SK-N-SH (cell line): ENCODE measurements around the gene PTPRD. TPM values are rescaled to one million over a fixed set of nuclear protein-coding genes. Genes with fewer than 3 reads are reported as not detected.

Experiments used
- CTCF ChIA-PET: fragments of 300-600, 350-600 bp; formaldehyde crosslinking; extraction: SDS; loops from one replicate; lab custom pipeline; 2021; lab: Yijun Ruan, JAX
- POLR2A ChIA-PET: fragments of 350-600 bp; sonication (Branson Sonifier 250); formaldehyde crosslinking; extraction: SDS; loops from one replicate; lab custom pipeline; 2020; ENCODE audit warnings: antibody characterized with exemption, inconsistent platforms; lab: Yijun Ruan, JAX
- DNase-seq: peaks from one replicate; pipeline ENCODE4 v3.0.0; 2012
- H2AFZ ChIP-seq: fragments of 200-600 bp; sonication (generic); 2 replicates; pipeline ENCODE4 v1.8.1; 2016; ENCODE audit warnings: antibody characterized with exemption, mild to moderate bottlenecking, low read depth
- H3F3A ChIP-seq: fragments of 200-600 bp; sonication (generic); replicated peaks from 2 replicates; pipeline ENCODE3; 2016; ENCODE audit warnings: antibody characterized with exemption, mild to moderate bottlenecking; ENCODE audit not compliant: insufficient read depth
- H3K27ac ChIP-seq, 2 experiments: fragments of 200-500 bp in 1 of 2; fragments of 200-600 bp in 1 of 2; sonication (Bioruptor generic) in 1 of 2; sonication (generic), shearing (Covaris generic) in 1 of 2; 2 replicates each; pipeline versions ENCODE4 v1.5.1 to v1.6.1; 2014 to 2016; ENCODE audit warnings: low read depth in 2 of 2, inconsistent platforms in 1 of 2, low read length in 1 of 2, mild to moderate bottlenecking in 1 of 2, mixed read lengths in 1 of 2
- H3K27me3 ChIP-seq: fragments of 200-600 bp; sonication (generic), shearing (Covaris generic); 2 replicates; pipeline ENCODE4 v1.6.1; 2016; ENCODE audit warnings: mixed run types; ENCODE audit not compliant: insufficient read depth
- H3K36me3 ChIP-seq, 2 experiments: fragments of 200-500 bp in 1 of 2; fragments of 200-600 bp in 1 of 2; sonication (Bioruptor generic) in 1 of 2; sonication (generic) in 1 of 2; replicated peaks in 1 of 2; 2 replicates each; pipeline versions ENCODE3 to v1.5.1; 2014 to 2016; ENCODE audit warnings: low read length in 1 of 2, mild to moderate bottlenecking in 1 of 2; ENCODE audit not compliant: insufficient read depth in 2 of 2, control insufficient read depth in 1 of 2
- H3K4me1 ChIP-seq, 2 experiments: fragments of 200-500 bp in 1 of 2; fragments of 200-600 bp in 1 of 2; sonication (Bioruptor generic) in 1 of 2; sonication (generic), shearing (Covaris generic) in 1 of 2; 2 replicates each; pipeline versions ENCODE4 v1.5.1 to v1.6.1; 2014 to 2016; ENCODE audit warnings: low read depth in 1 of 2, low read length in 1 of 2, mixed run types in 1 of 2; ENCODE audit not compliant: insufficient read depth in 2 of 2, control insufficient read depth in 1 of 2
- H3K4me2 ChIP-seq: fragments of 200-600 bp; sonication (generic), shearing (Covaris generic); 2 replicates; pipeline ENCODE4 v1.6.1; 2017; ENCODE audit warnings: mixed run types
- H3K4me3 ChIP-seq, 2 experiments: fragments of 200-500 bp in 1 of 2; fragments of 200-600 bp in 1 of 2; sonication (Bioruptor generic) in 1 of 2; sonication (generic), shearing (Covaris generic) in 1 of 2; 2 replicates each; pipeline versions ENCODE4 v1.5.1 to v1.8.1; 2014 to 2016; ENCODE audit warnings: low read depth in 2 of 2, inconsistent platforms in 1 of 2, low read length in 1 of 2, mild to moderate bottlenecking in 1 of 2, mixed read lengths in 1 of 2, moderate library complexity in 1 of 2
- H3K79me2 ChIP-seq: fragments of 200-600 bp; sonication (generic); 2 replicates; pipeline ENCODE4 v1.8.1; 2017; ENCODE audit warnings: mild to moderate bottlenecking; ENCODE audit not compliant: insufficient read depth
- H3K9ac ChIP-seq: fragments of 200-600 bp; sonication (generic); 2 replicates; pipeline ENCODE4 v1.6.1; 2017; ENCODE audit warnings: mixed run types
- H3K9me2 ChIP-seq: fragments of 200-600 bp; sonication (generic); 2 replicates; pipeline ENCODE4 v1.6.1; 2017; ENCODE audit warnings: mixed run types
- H3K9me3 ChIP-seq: fragments of 200-600 bp; sonication (generic); 2 replicates; pipeline ENCODE4 v1.6.1; 2017; ENCODE audit warnings: mixed run types, mild to moderate bottlenecking, moderate library complexity
- H4K20me1 ChIP-seq: fragments of 200-600 bp; sonication (generic); 2 replicates; pipeline ENCODE4 v1.6.1; 2017; ENCODE audit warnings: mild to moderate bottlenecking, mixed run types; ENCODE audit not compliant: insufficient read depth
- CHD2 ChIP-seq: fragments of 150-350 bp; IDR thresholded peaks from 2 replicates; pipeline ENCODE4 v1.6.1; 2018; ENCODE audit warnings: low read length; ENCODE audit not compliant: partially characterized antibody
- ELF1 ChIP-seq: IDR thresholded peaks from 2 replicates; pipeline ENCODE4 v1.4.0; 2012
- EP300 ChIP-seq, 2 experiments: IDR thresholded peaks; 2 replicates each; pipeline versions ENCODE4 v1.4.0 to v1.6.1; 2012; ENCODE audit warnings: borderline replicate concordance in 1 of 2, low read depth in 1 of 2, low read length in 1 of 2
- EZH2phosphoT487 ChIP-seq: fragments of 200-600 bp; sonication (generic); IDR thresholded peaks from 2 replicates; pipeline ENCODE4 v1.6.1; 2017; ENCODE audit warnings: low read depth, mixed run types, mild to moderate bottlenecking, antibody characterized with exemption, moderate library complexity, borderline replicate concordance
- FOSL2 ChIP-seq: IDR thresholded peaks from 2 replicates; pipeline ENCODE4 v1.4.0; 2012; ENCODE audit warnings: low read depth, mild to moderate bottlenecking, moderate library complexity, borderline replicate concordance
- FOXJ3 ChIP-seq: sonication (generic); formaldehyde crosslinking; IDR thresholded peaks from 2 replicates; pipeline ENCODE4 v1.5.1; 2020; ENCODE audit warnings: mild to moderate bottlenecking, missing genetic modification reagents
- FOXM1 ChIP-seq: IDR thresholded peaks from 2 replicates; pipeline ENCODE4 v1.4.0; 2012; ENCODE audit warnings: low read depth, mild to moderate bottlenecking
- GATA2 ChIP-seq: sonication (generic); formaldehyde crosslinking; IDR thresholded peaks from 2 replicates; pipeline ENCODE4 v1.5.0; 2020; ENCODE audit warnings: mild to moderate bottlenecking, missing genetic modification reagents
- JUND ChIP-seq: IDR thresholded peaks from 2 replicates; pipeline ENCODE4 v1.4.0; 2012
- MEF2A ChIP-seq: IDR thresholded peaks from 2 replicates; pipeline ENCODE4 v1.4.0; 2012; ENCODE audit warnings: low read depth, borderline replicate concordance
- MXI1 ChIP-seq: IDR thresholded peaks from 2 replicates; pipeline ENCODE4 v1.6.1; 2012; ENCODE audit warnings: mild to moderate bottlenecking, low read depth, low read length, improper control_type of control experiment
- NFIC ChIP-seq: IDR thresholded peaks from 2 replicates; pipeline ENCODE4 v1.4.0; 2012; ENCODE audit warnings: borderline replicate concordance
- NRF1 ChIP-seq: IDR thresholded peaks from 2 replicates; pipeline ENCODE4 v1.6.1; 2012; ENCODE audit warnings: low read depth, mild to moderate bottlenecking, low read length
- POLR2AphosphoS5 ChIP-seq: IDR thresholded peaks from 2 replicates; pipeline ENCODE4 v1.6.1; 2012; ENCODE audit warnings: low read depth, low read length
- RCOR1 ChIP-seq: fragments of 150-350 bp; IDR thresholded peaks from 2 replicates; pipeline ENCODE4 v1.6.1; 2017; ENCODE audit warnings: antibody characterized with exemption, low read length
- RFX5 ChIP-seq: IDR thresholded peaks from 2 replicates; pipeline ENCODE4 v1.6.1; 2012; ENCODE audit warnings: mild to moderate bottlenecking, improper control_type of control experiment, low read length
- SIN3A ChIP-seq: IDR thresholded peaks from 2 replicates; pipeline ENCODE4 v1.6.1; 2012; ENCODE audit warnings: low read depth, mild to moderate bottlenecking, low read length, moderate library complexity, borderline replicate concordance
- TAF1 ChIP-seq: IDR thresholded peaks from 2 replicates; pipeline ENCODE4 v1.6.1; 2012; ENCODE audit warnings: low read depth, mild to moderate bottlenecking, low read length, moderate library complexity, borderline replicate concordance
- TEAD4 ChIP-seq: IDR thresholded peaks from 2 replicates; pipeline ENCODE4 v1.4.0; 2012; ENCODE audit warnings: mild to moderate bottlenecking, borderline replicate concordance; ENCODE audit not compliant: insufficient read depth
- WGBS: methylation state at CpG from one replicate; pipeline ENCODE4 v1.1.6; 2017; ENCODE audit warnings: low lambda C conversion rate; 5-methylcytosine and 5-hydroxymethylcytosine counted together
- polyA plus RNA-seq, 3 experiments: library from polyadenylated mRNA; depleted of rRNA; stranded (reverse); fragments of >200 nt; gene quantifications; 2 replicates each; pipeline ENCODE4 v1.2.3, GENCODE V29; 2012
- TF ChIP-seq, protein P1 (sequence below): IDR thresholded peaks from 2 replicates; pipeline ENCODE4 v1.6.1; 2012; ENCODE audit warnings: mild to moderate bottlenecking, low read depth, low read length, moderate library complexity
- TF ChIP-seq, protein P2 (sequence below): IDR thresholded peaks from 2 replicates; pipeline ENCODE4 v1.4.0; 2012; ENCODE audit warnings: low read depth, borderline replicate concordance
- TF ChIP-seq, protein P3 (sequence below): fragments of 150-350 bp; IDR thresholded peaks from 2 replicates; pipeline ENCODE4 v1.6.1; 2017; ENCODE audit warnings: antibody characterized with exemption, low read length, low read depth, borderline replicate concordance
- TF ChIP-seq, protein P4 (sequence below): fragments of 150-350 bp; IDR thresholded peaks from 2 replicates; pipeline ENCODE4 v1.6.1; 2016; ENCODE audit warnings: mild to moderate bottlenecking, low read depth, low read length

The PTPRD gene
- polyA plus RNA-seq, 1 of the 3 experiments (the other 2 are of a cell fraction), result 0.15 TPM

DNA sequence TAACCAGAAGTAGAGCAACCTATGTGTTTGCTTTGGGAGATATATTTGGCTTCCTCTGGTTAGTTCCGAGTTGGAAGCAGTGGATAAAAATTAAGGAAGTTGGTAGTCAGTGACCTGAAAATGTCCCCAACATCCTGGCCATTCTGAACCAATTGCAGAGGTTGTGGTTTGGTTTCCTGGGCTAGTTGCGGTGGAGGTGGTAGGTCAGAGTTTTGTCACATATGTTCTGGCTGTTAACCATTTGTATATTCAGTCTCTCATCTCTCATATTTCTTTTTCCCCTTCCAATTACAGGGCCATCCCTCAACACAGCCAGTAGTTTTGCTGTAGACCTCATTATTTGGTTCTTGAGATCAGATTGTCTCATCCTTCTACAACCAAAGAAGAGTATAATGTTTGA, 1026.9 kb downstream of the PTPRD start:
- WGBS, result 26% methylated on average over 2 of the region's 2 CpGs

DNA sequence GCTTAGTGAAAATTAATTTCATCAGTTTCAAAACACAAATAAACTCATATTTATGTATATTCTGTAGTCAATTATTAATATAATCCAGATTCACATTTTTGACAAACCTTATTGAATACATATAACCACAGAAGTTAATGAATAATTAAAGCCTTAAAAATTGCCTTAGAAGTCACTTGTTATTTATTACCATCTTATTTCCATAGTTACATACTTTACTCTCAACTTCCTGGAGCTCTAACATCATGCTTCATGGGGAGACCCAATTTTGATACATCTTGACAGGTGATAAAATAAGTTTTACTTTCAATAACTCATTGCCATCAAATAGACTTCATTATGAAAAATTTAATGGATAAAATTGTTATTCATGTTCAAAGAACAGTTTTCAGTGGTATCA, 1038.7 kb downstream of the PTPRD start:
- no peaks in the 10 kb centered on the region for H4K20me1 ChIP-seq
- H3K4me1 ChIP-seq, result no peaks in the 10 kb centered on the region
- H3K4me3 ChIP-seq, result no peak overlapping the region
- ChIA-PET CTCF (no interaction called here), POLR2A (no interaction called here)
- H3K36me3 ChIP-seq, result no peaks in the 10 kb centered on the region
- TF ChIP-seq, protein P1, sequence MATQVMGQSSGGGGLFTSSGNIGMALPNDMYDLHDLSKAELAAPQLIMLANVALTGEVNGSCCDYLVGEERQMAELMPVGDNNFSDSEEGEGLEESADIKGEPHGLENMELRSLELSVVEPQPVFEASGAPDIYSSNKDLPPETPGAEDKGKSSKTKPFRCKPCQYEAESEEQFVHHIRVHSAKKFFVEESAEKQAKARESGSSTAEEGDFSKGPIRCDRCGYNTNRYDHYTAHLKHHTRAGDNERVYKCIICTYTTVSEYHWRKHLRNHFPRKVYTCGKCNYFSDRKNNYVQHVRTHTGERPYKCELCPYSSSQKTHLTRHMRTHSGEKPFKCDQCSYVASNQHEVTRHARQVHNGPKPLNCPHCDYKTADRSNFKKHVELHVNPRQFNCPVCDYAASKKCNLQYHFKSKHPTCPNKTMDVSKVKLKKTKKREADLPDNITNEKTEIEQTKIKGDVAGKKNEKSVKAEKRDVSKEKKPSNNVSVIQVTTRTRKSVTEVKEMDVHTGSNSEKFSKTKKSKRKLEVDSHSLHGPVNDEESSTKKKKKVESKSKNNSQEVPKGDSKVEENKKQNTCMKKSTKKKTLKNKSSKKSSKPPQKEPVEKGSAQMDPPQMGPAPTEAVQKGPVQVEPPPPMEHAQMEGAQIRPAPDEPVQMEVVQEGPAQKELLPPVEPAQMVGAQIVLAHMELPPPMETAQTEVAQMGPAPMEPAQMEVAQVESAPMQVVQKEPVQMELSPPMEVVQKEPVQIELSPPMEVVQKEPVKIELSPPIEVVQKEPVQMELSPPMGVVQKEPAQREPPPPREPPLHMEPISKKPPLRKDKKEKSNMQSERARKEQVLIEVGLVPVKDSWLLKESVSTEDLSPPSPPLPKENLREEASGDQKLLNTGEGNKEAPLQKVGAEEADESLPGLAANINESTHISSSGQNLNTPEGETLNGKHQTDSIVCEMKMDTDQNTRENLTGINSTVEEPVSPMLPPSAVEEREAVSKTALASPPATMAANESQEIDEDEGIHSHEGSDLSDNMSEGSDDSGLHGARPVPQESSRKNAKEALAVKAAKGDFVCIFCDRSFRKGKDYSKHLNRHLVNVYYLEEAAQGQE, result no peak
- no peak for TF ChIP-seq EP300 (IDR thresholded peaks at IDR 0.05; ENCODE audit: borderline replicate concordance in 1 of 2, low read depth in 1 of 2, low read length in 1 of 2)
- TF ChIP-seq ELF1, result no peak
- TF ChIP-seq RCOR1, result no peak
- TF ChIP-seq, protein P2, sequence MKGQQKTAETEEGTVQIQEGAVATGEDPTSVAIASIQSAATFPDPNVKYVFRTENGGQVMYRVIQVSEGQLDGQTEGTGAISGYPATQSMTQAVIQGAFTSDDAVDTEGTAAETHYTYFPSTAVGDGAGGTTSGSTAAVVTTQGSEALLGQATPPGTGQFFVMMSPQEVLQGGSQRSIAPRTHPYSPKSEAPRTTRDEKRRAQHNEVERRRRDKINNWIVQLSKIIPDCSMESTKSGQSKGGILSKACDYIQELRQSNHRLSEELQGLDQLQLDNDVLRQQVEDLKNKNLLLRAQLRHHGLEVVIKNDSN, result no peak
- no peak for TF ChIP-seq POLR2AphosphoS5
- TF ChIP-seq MXI1, result no peak
- TF ChIP-seq FOSL2, result no peak
- no peak for TF ChIP-seq CHD2
- no peak for TF ChIP-seq TEAD4
- no peak for TF ChIP-seq SIN3A
- TF ChIP-seq JUND, result no peak
- TF ChIP-seq FOXJ3 (CRISPR knock-in tag), result no peak
- TF ChIP-seq NRF1, result no peak
- TF ChIP-seq TAF1, result no peak
- TF ChIP-seq FOXM1, result no peak
- TF ChIP-seq, protein P3, sequence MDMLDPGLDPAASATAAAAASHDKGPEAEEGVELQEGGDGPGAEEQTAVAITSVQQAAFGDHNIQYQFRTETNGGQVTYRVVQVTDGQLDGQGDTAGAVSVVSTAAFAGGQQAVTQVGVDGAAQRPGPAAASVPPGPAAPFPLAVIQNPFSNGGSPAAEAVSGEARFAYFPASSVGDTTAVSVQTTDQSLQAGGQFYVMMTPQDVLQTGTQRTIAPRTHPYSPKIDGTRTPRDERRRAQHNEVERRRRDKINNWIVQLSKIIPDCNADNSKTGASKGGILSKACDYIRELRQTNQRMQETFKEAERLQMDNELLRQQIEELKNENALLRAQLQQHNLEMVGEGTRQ, result no peak
- TF ChIP-seq EZH2phosphoT487, result no peak
- TF ChIP-seq GATA2 (CRISPR knock-in tag), result no peak
- H3F3A ChIP-seq, result no peaks in the 10 kb centered on the region
- H3K9me2 ChIP-seq, result no peaks in the 10 kb centered on the region
- H3K27me3 ChIP-seq, result no peaks in the 10 kb centered on the region
- H3K9me3 ChIP-seq, result no peaks in the 10 kb centered on the region
- H3K27ac ChIP-seq, result no peak overlapping the region
- no peak overlapping the region for H3K4me2 ChIP-seq
- DNase-seq, result no peak
- no peak overlapping the region for H3K9ac ChIP-seq
- no peaks in the 10 kb centered on the region for H3K79me2 ChIP-seq
- H2AFZ ChIP-seq, result no peak overlapping the region

More for the DNA sequence above, 1026.9 kb downstream of the PTPRD start:
- DNase-seq, result no peak
- H3K9ac ChIP-seq, result no peak overlapping the region
- no peaks in the 10 kb centered on the region; a peak in 1 of 4 replicates for H3K4me1 ChIP-seq
- no peak overlapping the region for H3K27ac ChIP-seq
- no peaks in the 10 kb centered on the region for H3K79me2 ChIP-seq
- H3K27me3 ChIP-seq, result no peaks in the 10 kb centered on the region
- POLR2A ChIA-PET, result no interaction called here
- no peak overlapping the region for H3K4me3 ChIP-seq
- no peaks in the 10 kb centered on the region for H3K9me3 ChIP-seq
- H3F3A ChIP-seq, result no peaks in the 10 kb centered on the region
- no peak overlapping the region for H3K4me2 ChIP-seq
- H2AFZ ChIP-seq, result no peak overlapping the region
- H3K36me3 ChIP-seq, result no peaks in the 10 kb centered on the region
- TF ChIP-seq POLR2AphosphoS5, result no peak
- TF ChIP-seq, protein P4, sequence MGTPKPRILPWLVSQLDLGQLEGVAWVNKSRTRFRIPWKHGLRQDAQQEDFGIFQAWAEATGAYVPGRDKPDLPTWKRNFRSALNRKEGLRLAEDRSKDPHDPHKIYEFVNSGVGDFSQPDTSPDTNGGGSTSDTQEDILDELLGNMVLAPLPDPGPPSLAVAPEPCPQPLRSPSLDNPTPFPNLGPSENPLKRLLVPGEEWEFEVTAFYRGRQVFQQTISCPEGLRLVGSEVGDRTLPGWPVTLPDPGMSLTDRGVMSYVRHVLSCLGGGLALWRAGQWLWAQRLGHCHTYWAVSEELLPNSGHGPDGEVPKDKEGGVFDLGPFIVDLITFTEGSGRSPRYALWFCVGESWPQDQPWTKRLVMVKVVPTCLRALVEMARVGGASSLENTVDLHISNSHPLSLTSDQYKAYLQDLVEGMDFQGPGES, result no peak
- TF ChIP-seq NFIC, result no peak
- no peak for TF ChIP-seq FOXM1
- TF ChIP-seq RFX5, result no peak
- TF ChIP-seq FOSL2, result no peak
- TF ChIP-seq MEF2A, result no peak
- TF ChIP-seq, all 33 proteins: peak for 0
- CTCF ChIA-PET, result no interaction called here
- Histone ChIP-seq H4K20me1 (no peaks in the 10 kb centered on the region), H3K9me2 (no peaks in the 10 kb centered on the region)
